Measurements from ENCODE around the gene JAM2. TPM values are rescaled to one million over a fixed set of nuclear protein-coding genes. Genes with fewer than 3 reads are reported as not detected.
"Not testable (repeated sequence)": the region's sequence is repeated elsewhere in the genome, so short reads cannot be mapped to it uniquely, and the experiment has no call there.

The JAM2 gene
- total RNA-seq, 1 experiment from 2014 or later = 1.1 TPM

GRCh38 chr21:25670726-25671125, 31.7 kb downstream of the JAM2 start:
- Histone ChIP-seq H3K4me3 (ENCODE audit: insufficient read depth, low read depth, low read length) (no peak overlapping the region), H3K27me3 (ENCODE audit: control insufficient read depth, insufficient read depth, low read length) (no peaks in the 10 kb centered on the region), H3K36me3 (replicated peaks; ENCODE audit: control insufficient read depth, insufficient read depth, low read length) (no peaks in the 10 kb centered on the region)
- no peak for DNase-seq

- no peaks in the 10 kb centered on the region for H3K27me3 ChIP-seq (ENCODE audit: control insufficient read depth, insufficient read depth, low read length)
- no peak overlapping the region for H3K4me3 ChIP-seq (ENCODE audit: insufficient read depth, low read depth, low read length)
- H3K36me3 ChIP-seq (replicated peaks; ENCODE audit: control insufficient read depth, insufficient read depth, low read length) = no peaks in the 10 kb centered on the region
- DNase-seq = no peak
Measured at GRCh38 chr21:25676451-25676850, 37.4 kb downstream of the JAM2 start.

GRCh38 chr21:25682382-25682781, 43.3 kb downstream of the JAM2 start:
- no peaks in the 10 kb centered on the region for H3K36me3 ChIP-seq (replicated peaks; ENCODE audit: control insufficient read depth, insufficient read depth, low read length)
- no peak overlapping the region for H3K4me3 ChIP-seq (ENCODE audit: insufficient read depth, low read depth, low read length)
- DNase-seq = peak; percentile 23
- no peaks in the 10 kb centered on the region for H3K27me3 ChIP-seq (ENCODE audit: control insufficient read depth, insufficient read depth, low read length)

- no peaks in the 10 kb centered on the region for H3K27me3 ChIP-seq (ENCODE audit: control insufficient read depth, insufficient read depth, low read length)
- no peak for DNase-seq
- H3K36me3 ChIP-seq (replicated peaks; ENCODE audit: control insufficient read depth, insufficient read depth, low read length) = no peaks in the 10 kb centered on the region
- H3K4me3 ChIP-seq (ENCODE audit: insufficient read depth, low read depth, low read length) = no peak overlapping the region
Measured at GRCh38 chr21:25687787-25688186, 48.7 kb downstream of the JAM2 start.

GRCh38 chr21:25688275-25689155, 49.5 kb downstream of the JAM2 start:
- Histone ChIP-seq H3K36me3 (replicated peaks; ENCODE audit: control insufficient read depth, insufficient read depth, low read length) (no peaks in the 10 kb centered on the region), H3K4me3 (ENCODE audit: insufficient read depth, low read depth, low read length) (no peak overlapping the region), H3K27me3 (ENCODE audit: control insufficient read depth, insufficient read depth, low read length) (no peaks in the 10 kb centered on the region)
- no peak for DNase-seq

GRCh38 chr21:25689226-25689625, 50.2 kb downstream of the JAM2 start:
- H3K4me3 ChIP-seq (ENCODE audit: insufficient read depth, low read depth, low read length) = no peak overlapping the region
- DNase-seq = no peak
- no peaks in the 10 kb centered on the region for H3K27me3 ChIP-seq (ENCODE audit: control insufficient read depth, insufficient read depth, low read length)
- no peaks in the 10 kb centered on the region for H3K36me3 ChIP-seq (replicated peaks; ENCODE audit: control insufficient read depth, insufficient read depth, low read length)

- Histone ChIP-seq H3K27me3 (ENCODE audit: control insufficient read depth, insufficient read depth, low read length) (no peaks in the 10 kb centered on the region), H3K36me3 (replicated peaks; ENCODE audit: control insufficient read depth, insufficient read depth, low read length) (no peaks in the 10 kb centered on the region), H3K4me3 (ENCODE audit: insufficient read depth, low read depth, low read length) (no peak overlapping the region)
- DNase-seq = no peak
Measured at GRCh38 chr21:25691976-25692375, 52.9 kb downstream of the JAM2 start.

GRCh38 chr21:25695461-25695860, 56.4 kb downstream of the JAM2 start:
- H3K4me3 ChIP-seq (ENCODE audit: insufficient read depth, low read depth, low read length); H3K36me3 ChIP-seq (replicated peaks; ENCODE audit: control insufficient read depth, insufficient read depth, low read length); DNase-seq; H3K27me3 ChIP-seq (ENCODE audit: control insufficient read depth, insufficient read depth, low read length): not testable (repeated sequence)

- Histone ChIP-seq H3K36me3 (replicated peaks; ENCODE audit: control insufficient read depth, insufficient read depth, low read length) (no peaks in the 10 kb centered on the region), H3K4me3 (ENCODE audit: insufficient read depth, low read depth, low read length) (no peak overlapping the region), H3K27me3 (ENCODE audit: control insufficient read depth, insufficient read depth, low read length) (no peaks in the 10 kb centered on the region)
- DNase-seq = no peak
Measured at GRCh38 chr21:25700741-25701140, 61.7 kb downstream of the JAM2 start.

GRCh38 chr21:25701529-25701928, 62.5 kb downstream of the JAM2 start:
- DNase-seq = no peak
- no peak overlapping the region for H3K4me3 ChIP-seq (ENCODE audit: insufficient read depth, low read depth, low read length)
- H3K27me3 ChIP-seq (ENCODE audit: control insufficient read depth, insufficient read depth, low read length) = no peaks in the 10 kb centered on the region
- H3K36me3 ChIP-seq (replicated peaks; ENCODE audit: control insufficient read depth, insufficient read depth, low read length) = no peaks in the 10 kb centered on the region

GRCh38 chr21:25708467-25709065, 69.5 kb downstream of the JAM2 start:
- DNase-seq = peak; percentile 30
- Histone ChIP-seq H3K36me3 (replicated peaks; ENCODE audit: control insufficient read depth, insufficient read depth, low read length) (no peaks in the 10 kb centered on the region), H3K4me3 (ENCODE audit: insufficient read depth, low read depth, low read length) (no peak overlapping the region), H3K27me3 (ENCODE audit: control insufficient read depth, insufficient read depth, low read length) (no peaks in the 10 kb centered on the region)

- Histone ChIP-seq H3K27me3 (ENCODE audit: control insufficient read depth, insufficient read depth, low read length) (no peaks in the 10 kb centered on the region), H3K4me3 (ENCODE audit: insufficient read depth, low read depth, low read length) (no peak overlapping the region), H3K36me3 (replicated peaks; ENCODE audit: control insufficient read depth, insufficient read depth, low read length) (no peaks in the 10 kb centered on the region)
- DNase-seq = no peak
Measured at GRCh38 chr21:25709684-25710265, 70.7 kb downstream of the JAM2 start.

GRCh38 chr21:25710550-25710949, 71.5 kb downstream of the JAM2 start:
- H3K27me3 ChIP-seq (ENCODE audit: control insufficient read depth, insufficient read depth, low read length) = no peaks in the 10 kb centered on the region
- DNase-seq = no peak
- H3K36me3 ChIP-seq (replicated peaks; ENCODE audit: control insufficient read depth, insufficient read depth, low read length) = no peaks in the 10 kb centered on the region

GRCh38 chr21:25714066-25714465, 75.0 kb downstream of the JAM2 start:
- not testable (repeated sequence) for H3K27me3 ChIP-seq (ENCODE audit: control insufficient read depth, insufficient read depth, low read length); DNase-seq; H3K36me3 ChIP-seq (replicated peaks; ENCODE audit: control insufficient read depth, insufficient read depth, low read length); H3K4me3 ChIP-seq (ENCODE audit: insufficient read depth, low read depth, low read length)

More at GRCh38 chr21:25710550-25710949, 71.5 kb downstream of the JAM2 start:
- no peak overlapping the region for H3K4me3 ChIP-seq (ENCODE audit: insufficient read depth, low read depth, low read length)

All from H7 (cell line).